CD14-positive monocyte (primary cell): ENCODE results near the gene CDSN. TPM values are rescaled to one million over a fixed set of nuclear protein-coding genes. Genes with fewer than 3 reads are reported as not detected.
A peak's percentile ranks its signal among the peaks of the same experiment; 100 is the strongest.

Experiments used
- DNase-seq, 3 donors: peaks; one replicate each; pipeline ENCODE4 v3.0.0-alpha.2; 2011 to 2022
- H2AFZ ChIP-seq: 2 replicates; pipeline ENCODE4 v1.6.0; 2012; ENCODE audit warnings: mild to moderate bottlenecking, low read depth, low read length, inconsistent platforms; ENCODE audit not compliant: insufficient read depth, poor library complexity, severe bottlenecking
- H3K27ac ChIP-seq, 2 donors: 1 replicate in 1 of 2; 2 replicates in 1 of 2; pipeline ENCODE4 v1.5.1; 2012 to 2013; ENCODE audit warnings: low read length in 2 of 2, control low read depth in 1 of 2, inconsistent platforms in 1 of 2, low read depth in 1 of 2, mild to moderate bottlenecking in 1 of 2
- H3K27me3 ChIP-seq, 2 donors: one replicate each; pipeline versions ENCODE4 v1.6.0 to v1.6.1; 2011 to 2013; ENCODE audit warnings: low read length in 2 of 2; ENCODE audit not compliant: control insufficient read depth in 2 of 2, insufficient read depth in 2 of 2
- H3K36me3 ChIP-seq, 2 donors: replicated peaks in 1 of 2; 1 replicate in 1 of 2; 2 replicates in 1 of 2; pipeline versions ENCODE4 v1.5.1 to v1.6.1; 2012 to 2013; ENCODE audit warnings: low read length in 2 of 2, control low read depth in 1 of 2, inconsistent platforms in 1 of 2, mild to moderate bottlenecking in 1 of 2; ENCODE audit not compliant: insufficient read depth in 2 of 2, control insufficient read depth in 1 of 2
- H3K4me1 ChIP-seq, 2 donors: 1 replicate in 1 of 2; 2 replicates in 1 of 2; pipeline versions ENCODE4 v1.5.1 to v1.6.1; 2012 to 2013; ENCODE audit warnings: low read length in 2 of 2, control low read depth in 1 of 2, inconsistent platforms in 1 of 2, mild to moderate bottlenecking in 1 of 2, moderate library complexity in 1 of 2; ENCODE audit not compliant: insufficient read depth in 2 of 2, control insufficient read depth in 1 of 2
- H3K4me2 ChIP-seq: replicated peaks from 2 replicates; pipeline ENCODE3; 2012; ENCODE audit warnings: low read length, moderate library complexity, mild to moderate bottlenecking; ENCODE audit not compliant: poor library complexity, severe bottlenecking; ENCODE audit errors: extremely low read depth
- H3K4me3 ChIP-seq, 3 experiments: fragments of 200-600 bp in 1 of 3; sonication (generic) in 1 of 3; replicated peaks in 1 of 3; 1 replicate in 2 of 3; 2 replicates in 1 of 3; pipeline ENCODE4 v1.5.1; 2011 to 2013; ENCODE audit warnings: low read length in 3 of 3, mild to moderate bottlenecking in 3 of 3, control low read depth in 2 of 3, low read depth in 2 of 3, inconsistent platforms in 1 of 3, moderate library complexity in 1 of 3
- H3K79me2 ChIP-seq: 2 replicates; pipeline ENCODE4 v1.6.0; 2012; ENCODE audit warnings: mild to moderate bottlenecking, control low read depth, inconsistent platforms, low read length, moderate library complexity; ENCODE audit not compliant: insufficient read depth
- H3K9ac ChIP-seq: 2 replicates; pipeline ENCODE4 v1.6.0; 2017; ENCODE audit warnings: low read length, mild to moderate bottlenecking; ENCODE audit not compliant: insufficient read depth, poor library complexity, severe bottlenecking
- H3K9me3 ChIP-seq, 2 donors: replicated peaks in 1 of 2; 1 replicate in 1 of 2; 2 replicates in 1 of 2; pipeline versions ENCODE4 v1.5.1 to v1.6.1; 2012 to 2013; ENCODE audit warnings: low read length in 2 of 2, control low read depth in 1 of 2; ENCODE audit not compliant: control insufficient read depth in 1 of 2, insufficient read depth in 1 of 2
- H4K20me1 ChIP-seq: 2 replicates; pipeline ENCODE4 v1.6.0; 2012; ENCODE audit warnings: mild to moderate bottlenecking, low read length, control low read depth, moderate library complexity; ENCODE audit not compliant: insufficient read depth
- H3K27ac Mint-ChIP-seq, 7 donors: one replicate each; pipeline ENCODE4 v1.8.0; 2020; ENCODE audit warnings: mild to moderate bottlenecking in 7 of 7, mixed read lengths in 7 of 7, moderate library complexity in 6 of 7, inconsistent platforms in 2 of 7
- H3K27me3 Mint-ChIP-seq, 3 donors: one replicate each; pipeline ENCODE4 v1.8.0; 2021 to 2022; ENCODE audit warnings: low read depth in 3 of 3, mild to moderate bottlenecking in 3 of 3, mixed read lengths in 3 of 3, moderate library complexity in 3 of 3, inconsistent platforms in 1 of 3
- H3K36me3 Mint-ChIP-seq, 2 donors: one replicate each; pipeline ENCODE4 v1.8.0; 2020; ENCODE audit warnings: mixed read lengths in 2 of 2, inconsistent platforms in 1 of 2, mild to moderate bottlenecking in 1 of 2
- H3K4me1 Mint-ChIP-seq: one replicate; pipeline ENCODE4 v1.8.0; 2020; ENCODE audit warnings: mild to moderate bottlenecking, mixed read lengths
- H3K4me3 Mint-ChIP-seq, 2 donors: one replicate each; pipeline ENCODE4 v1.8.0; 2020; ENCODE audit warnings: mild to moderate bottlenecking in 2 of 2, mixed read lengths in 2 of 2, moderate library complexity in 1 of 2
- H3K9me3 Mint-ChIP-seq, 7 donors: one replicate each; pipeline ENCODE4 v1.8.0; 2020 to 2022; ENCODE audit warnings: mixed read lengths in 7 of 7, mild to moderate bottlenecking in 6 of 7, moderate library complexity in 6 of 7, inconsistent platforms in 2 of 7
- WGBS: methylation state at CpG from one replicate; pipeline ENCODE4 v1.1.5; 2013; ENCODE audit warnings: missing lambda C conversion rate; ENCODE audit not compliant: insufficient coverage; 5-methylcytosine and 5-hydroxymethylcytosine counted together
- intact Hi-C, 2 donors: fragments of 100-400 bp; cut with micrococcal nuclease; formaldehyde crosslinking; loops; one replicate each; pipeline versions ENCODE4 v1.15.0 to v1.15.1; 2023
- polyA plus RNA-seq, 3 donors: library from polyadenylated mRNA; depleted of rRNA in 1 of 3; unstranded in 2 of 3; stranded (reverse) in 1 of 3; fragments of 300-500 nt in 2 of 3; fragments of >200 nt in 1 of 3; fragmentation: Illumina TruSeq in 2 of 3; gene quantifications; 1 replicate in 2 of 3; 2 replicates in 1 of 3; pipeline ENCODE4 v1.2.3, GENCODE V29; 2012 to 2021
- TF ChIP-seq, protein P1 (sequence below): fragments of 200-600 bp; IDR thresholded peaks from one replicate; pipeline ENCODE4 v1.8.0; 2022; ENCODE audit warnings: antibody characterized with exemption, mild to moderate bottlenecking

The CDSN gene
- polyA plus RNA-seq, 3 donors: not detected

DNA sequence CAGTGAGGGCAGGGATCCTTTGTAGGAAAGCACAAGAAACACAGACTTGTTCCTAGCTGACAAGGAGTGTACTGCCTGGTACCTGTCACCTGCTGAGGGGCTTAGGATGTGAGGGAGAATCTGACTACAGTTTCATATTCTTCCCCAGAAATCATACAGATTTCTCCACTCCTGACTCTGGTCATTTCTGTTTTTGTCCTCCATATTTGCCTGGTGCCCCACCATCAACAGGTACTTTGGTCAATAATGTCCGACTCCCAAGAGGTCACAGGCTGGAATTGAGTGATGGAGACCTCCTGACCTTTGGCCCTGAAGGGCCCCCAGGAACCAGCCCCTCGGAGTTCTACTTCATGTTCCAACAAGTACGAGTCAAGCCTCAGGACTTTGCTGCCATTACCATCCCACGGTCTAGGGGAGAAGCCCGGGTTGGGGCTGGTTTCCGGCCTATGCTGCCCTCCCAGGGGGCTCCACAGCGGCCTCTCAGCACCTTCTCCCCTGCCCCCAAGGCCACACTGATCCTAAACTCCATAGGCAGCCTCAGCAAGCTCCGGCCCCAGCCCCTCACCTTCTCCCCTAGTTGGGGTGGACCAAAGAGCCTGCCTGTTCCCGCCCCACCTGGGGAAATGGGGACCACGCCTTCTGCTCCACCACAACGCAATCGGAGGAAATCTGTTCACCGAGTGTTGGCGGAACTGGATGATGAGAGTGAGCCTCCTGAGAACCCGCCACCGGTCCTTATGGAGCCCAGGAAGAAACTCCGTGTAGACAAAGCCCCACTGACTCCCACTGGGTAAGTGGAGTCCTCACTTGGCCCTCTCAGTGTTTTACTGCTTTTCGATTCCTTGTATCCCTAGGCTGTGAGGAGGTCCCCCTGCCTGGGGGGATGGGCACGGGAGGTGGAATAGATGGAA lies 41.2 kb upstream of the CDSN start:
- Histone ChIP-seq H3K4me2 (no peak overlapping the region), H3K9me3 (no peaks in the 10 kb centered on the region), H3K79me2 (peaks cover 21% of the 10 kb centered on the region), H2AFZ (no peak overlapping the region), H3K36me3 (peaks cover 2 to 20% of the 10 kb centered on the region in 2 donors), H3K4me1 (peaks cover 17 to 24% of the 10 kb centered on the region in 2 donors), H3K4me3 (no peak overlapping the region), H4K20me1 (no peaks in the 10 kb centered on the region), H3K27ac (no peak overlapping the region), H3K27me3 (no peaks in the 10 kb centered on the region), H3K9ac (no peak overlapping the region)
- H3K36me3 Mint-ChIP-seq: peaks cover 5 to 27% of the 10 kb centered on the region in 2 donors
- no peaks in the 10 kb centered on the region for H3K9me3 Mint-ChIP-seq
- peaks cover 33% of the 10 kb centered on the region for H3K4me1 Mint-ChIP-seq
- no peak for DNase-seq
- intact Hi-C loops: no loop called here
- no peak overlapping the region for H3K4me3 Mint-ChIP-seq
- peak overlapping the region in 3 of 7 donors; percentile 32 to 80 (median 75) for H3K27ac Mint-ChIP-seq
- WGBS: 94% methylated on average over 12 of the region's 19 CpGs
- TF ChIP-seq, protein P1, sequence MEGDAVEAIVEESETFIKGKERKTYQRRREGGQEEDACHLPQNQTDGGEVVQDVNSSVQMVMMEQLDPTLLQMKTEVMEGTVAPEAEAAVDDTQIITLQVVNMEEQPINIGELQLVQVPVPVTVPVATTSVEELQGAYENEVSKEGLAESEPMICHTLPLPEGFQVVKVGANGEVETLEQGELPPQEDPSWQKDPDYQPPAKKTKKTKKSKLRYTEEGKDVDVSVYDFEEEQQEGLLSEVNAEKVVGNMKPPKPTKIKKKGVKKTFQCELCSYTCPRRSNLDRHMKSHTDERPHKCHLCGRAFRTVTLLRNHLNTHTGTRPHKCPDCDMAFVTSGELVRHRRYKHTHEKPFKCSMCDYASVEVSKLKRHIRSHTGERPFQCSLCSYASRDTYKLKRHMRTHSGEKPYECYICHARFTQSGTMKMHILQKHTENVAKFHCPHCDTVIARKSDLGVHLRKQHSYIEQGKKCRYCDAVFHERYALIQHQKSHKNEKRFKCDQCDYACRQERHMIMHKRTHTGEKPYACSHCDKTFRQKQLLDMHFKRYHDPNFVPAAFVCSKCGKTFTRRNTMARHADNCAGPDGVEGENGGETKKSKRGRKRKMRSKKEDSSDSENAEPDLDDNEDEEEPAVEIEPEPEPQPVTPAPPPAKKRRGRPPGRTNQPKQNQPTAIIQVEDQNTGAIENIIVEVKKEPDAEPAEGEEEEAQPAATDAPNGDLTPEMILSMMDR: no peak
- H3K27me3 Mint-ChIP-seq: peaks cover 0 to 3% (median 0%) of the 10 kb centered on the region in 3 donors

DNA sequence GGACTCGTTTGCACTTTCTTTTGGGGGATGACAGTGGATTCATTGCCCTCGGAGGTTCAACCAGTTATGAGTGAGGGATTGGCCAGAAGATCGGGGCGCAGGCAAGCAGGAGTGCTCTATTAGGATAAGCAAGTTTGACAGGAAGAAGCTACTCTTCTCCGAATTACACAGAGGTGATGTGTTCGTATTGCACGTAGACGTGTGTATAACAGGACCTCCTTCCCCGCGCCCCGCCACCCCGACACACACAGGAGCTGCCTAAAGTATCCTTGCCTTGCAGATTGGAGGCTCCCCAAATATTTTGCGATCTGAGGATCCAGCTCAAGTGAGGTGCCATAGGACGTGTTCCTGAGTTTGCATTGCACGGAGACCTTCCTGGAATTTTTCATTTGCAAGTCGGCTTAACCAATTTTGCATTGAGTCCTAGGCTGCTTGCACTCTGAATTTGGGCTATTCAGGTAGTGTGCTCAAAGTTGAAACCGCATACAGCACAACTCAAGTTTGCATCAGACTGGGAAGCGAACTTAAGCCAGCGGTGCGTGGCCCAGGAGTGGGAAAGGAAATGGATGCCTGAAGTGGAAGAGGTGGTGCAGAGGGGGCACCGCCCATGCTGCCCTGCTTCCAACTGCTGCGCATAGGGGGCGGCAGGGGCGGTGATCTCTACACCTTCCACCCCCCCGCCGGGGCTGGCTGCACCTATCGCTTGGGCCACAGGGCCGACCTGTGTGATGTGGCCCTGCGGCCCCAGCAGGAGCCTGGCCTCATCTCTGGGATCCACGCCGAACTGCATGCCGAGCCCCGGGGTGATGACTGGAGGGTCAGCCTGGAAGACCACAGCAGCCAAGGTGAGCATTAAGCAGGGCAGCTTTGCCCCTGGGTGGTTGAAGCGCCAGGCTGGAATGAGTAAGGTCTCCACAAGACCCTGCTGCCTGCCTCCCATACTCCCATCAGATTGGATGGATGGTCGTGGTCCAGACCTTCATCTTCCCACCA lies 38.9 kb upstream of the CDSN start:
- peak overlapping the region; percentile 91 to 94 for H3K4me3 Mint-ChIP-seq
- H3K4me3 ChIP-seq: peak overlapping the region; percentile 79 to 92 (median 81)
- no peaks in the 10 kb centered on the region for H3K9me3 ChIP-seq
- H3K27me3 ChIP-seq: no peaks in the 10 kb centered on the region
- peaks cover 21% of the 10 kb centered on the region for H3K79me2 ChIP-seq
- H3K9ac ChIP-seq: peak overlapping the region; percentile 69
- H3K4me2 ChIP-seq: peak overlapping the region; percentile 99
- H3K4me1 ChIP-seq: peaks cover 17 to 24% of the 10 kb centered on the region in 2 donors
- peaks cover 0 to 2% (median 0%) of the 10 kb centered on the region in 3 donors for H3K27me3 Mint-ChIP-seq
- intact Hi-C loops: no loop called here
- peak overlapping the region; percentile 88 for H2AFZ ChIP-seq
- peaks cover 31% of the 10 kb centered on the region for H3K4me1 Mint-ChIP-seq
- no peaks in the 10 kb centered on the region for H4K20me1 ChIP-seq
- no peak for DNase-seq
- H3K9me3 Mint-ChIP-seq: no peaks in the 10 kb centered on the region
- TF ChIP-seq, protein P1: no peak
- whole genome bisulfite sequencing: 27% methylated on average over 23 of the region's 35 CpGs
- H3K27ac ChIP-seq: peak overlapping the region in 1 of 2 donors; percentile 56
- peaks cover 13 to 36% of the 10 kb centered on the region in 2 donors for H3K36me3 Mint-ChIP-seq
- H3K27ac Mint-ChIP-seq: peak overlapping the region in 5 of 7 donors; percentile 31 to 90 (median 78)
- peaks cover 2 to 27% of the 10 kb centered on the region in 2 donors for H3K36me3 ChIP-seq
